Ishikawa (cell line): ENCODE results near the gene SEMA3D.

ENCODE experiments used
- CEBPB ChIP-seq: IDR thresholded peaks from 2 replicates; pipeline ENCODE4 v1.6.1; 2012
- EP300 ChIP-seq: IDR thresholded peaks from 2 replicates; pipeline ENCODE4 v1.6.1; 2012; ENCODE audit warnings: borderline replicate concordance
- TEAD4 ChIP-seq: IDR thresholded peaks from 2 replicates; pipeline ENCODE4 v1.6.1; 2012
- TF ChIP-seq, protein P1 (sequence below): IDR thresholded peaks from 2 replicates; pipeline ENCODE4 v1.6.1; 2012

- TF ChIP-seq CEBPB (no peak), EP300 (no peak), TEAD4 (no peak)
- TF ChIP-seq, protein P1, sequence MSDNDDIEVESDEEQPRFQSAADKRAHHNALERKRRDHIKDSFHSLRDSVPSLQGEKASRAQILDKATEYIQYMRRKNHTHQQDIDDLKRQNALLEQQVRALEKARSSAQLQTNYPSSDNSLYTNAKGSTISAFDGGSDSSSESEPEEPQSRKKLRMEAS, result no peak
These were observed 30.1 kb downstream of the SEMA3D start for GRCh38 chr7:85156661-85157208.
